Non-pigmented ciliary epithelial cell (primary cell): ENCODE measurements around the gene CCER1.

ENCODE experiments used
- DNase-seq: peaks from one replicate; pipeline ENCODE4 v3.0.0-alpha.2; 2010; ENCODE audit warnings: low read depth

Gene CCER1

DNA sequence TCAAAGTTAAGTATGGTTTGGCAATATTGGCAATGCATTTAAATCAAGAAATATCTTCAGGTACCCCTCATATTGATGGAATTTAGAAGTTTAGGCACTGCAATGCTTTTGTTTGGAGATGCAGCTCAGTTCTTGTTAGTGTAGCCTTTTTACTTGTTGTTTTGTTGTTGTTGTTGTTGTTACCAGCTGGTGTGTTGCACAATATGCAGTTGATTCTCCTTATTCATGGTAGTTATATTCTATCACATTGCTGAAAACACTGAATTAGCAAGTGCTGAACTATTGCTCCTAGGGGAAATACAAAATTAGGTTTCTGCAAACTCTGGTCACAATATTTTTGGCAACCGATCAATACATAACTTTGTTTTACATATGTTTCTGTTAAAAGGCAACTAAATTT lies 34.8 kb downstream of the CCER1 start:
- no peak for DNase-seq

GRCh38 chr12:90917431-90917830 lies 37.5 kb downstream of the CCER1 start:
- DNase-seq = no peak

DNA sequence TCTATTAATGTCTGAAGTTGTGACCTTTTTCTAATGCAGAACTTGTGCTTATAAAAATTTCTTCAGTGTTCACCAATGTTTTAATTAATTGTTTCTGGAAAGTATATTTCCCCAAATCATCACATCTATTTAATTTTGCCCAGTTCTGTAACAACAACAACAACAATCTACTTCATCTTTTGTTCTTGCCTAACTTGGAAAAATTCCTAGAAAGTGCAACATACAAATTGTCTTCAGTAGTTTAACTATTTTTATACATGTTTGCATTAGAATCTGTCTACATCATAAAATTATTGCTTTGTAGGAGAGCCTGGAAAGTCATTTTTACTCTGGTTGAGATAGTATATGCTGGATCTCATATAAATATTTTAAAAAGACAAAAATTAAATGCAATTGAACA lies 38.5 kb downstream of the CCER1 start:
- no peak for DNase-seq

GRCh38 chr12:90915353-90915752 lies 39.6 kb downstream of the CCER1 start:
- DNase-seq = no peak

- DNase-seq = no peak
Measured at GRCh38 chr12:90910958-90911357, 44.0 kb downstream of the CCER1 start.

GRCh38 chr12:90909069-90909770 lies 45.8 kb downstream of the CCER1 start:
- DNase-seq = no peak

DNA sequence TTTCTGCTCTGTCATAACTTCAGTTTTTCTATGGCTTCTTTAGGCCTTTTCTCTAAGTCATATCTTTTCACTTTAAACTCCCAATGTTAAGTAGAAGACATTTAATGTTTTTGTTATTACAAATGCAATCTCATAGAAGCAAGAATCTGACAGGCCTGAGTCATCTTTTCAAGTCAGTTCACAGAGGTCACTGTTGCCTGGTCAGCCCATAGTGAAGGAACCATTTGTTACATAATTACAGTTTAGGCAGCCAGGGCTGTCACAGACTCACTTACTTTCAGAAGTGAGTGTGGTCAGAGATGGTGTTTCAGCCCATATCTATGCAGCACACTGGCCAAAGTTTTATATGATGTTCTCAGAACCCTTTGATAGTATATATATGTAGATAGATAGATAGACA lies 46.5 kb downstream of the CCER1 start:
- DNase-seq = no peak

DNA sequence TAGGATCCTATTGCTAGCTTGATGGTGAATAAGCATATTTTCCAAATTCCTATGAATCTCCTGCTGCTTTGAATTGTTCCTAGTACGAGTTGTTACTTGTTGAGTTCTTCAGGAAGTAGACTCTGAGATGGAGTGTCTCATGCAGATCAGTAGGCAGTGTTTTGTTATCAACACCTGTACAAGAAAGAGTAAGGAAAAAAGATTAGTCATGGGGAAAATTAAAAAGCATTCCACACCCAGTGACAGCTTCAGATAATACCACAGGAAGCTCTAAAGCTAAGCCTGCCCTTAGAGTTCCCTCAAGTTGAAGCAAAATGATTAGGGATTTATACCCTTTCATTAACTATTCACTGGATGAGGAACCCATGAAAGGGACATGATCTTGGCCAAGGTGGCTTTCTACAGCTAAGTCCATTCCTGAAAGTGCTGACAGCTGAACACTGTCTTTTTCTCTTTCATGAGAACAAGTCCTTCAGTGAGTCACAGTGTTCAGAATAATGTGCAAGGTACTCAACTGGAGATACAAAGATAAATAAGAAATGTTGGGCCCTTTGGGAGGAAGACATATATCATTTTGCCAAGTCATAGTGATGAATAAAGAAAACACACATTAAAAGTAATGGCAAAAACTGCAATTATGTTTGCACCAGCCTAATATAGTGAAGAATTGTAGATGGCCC lies 49.1 kb downstream of the CCER1 start:
- DNase-seq = no peak

DNA sequence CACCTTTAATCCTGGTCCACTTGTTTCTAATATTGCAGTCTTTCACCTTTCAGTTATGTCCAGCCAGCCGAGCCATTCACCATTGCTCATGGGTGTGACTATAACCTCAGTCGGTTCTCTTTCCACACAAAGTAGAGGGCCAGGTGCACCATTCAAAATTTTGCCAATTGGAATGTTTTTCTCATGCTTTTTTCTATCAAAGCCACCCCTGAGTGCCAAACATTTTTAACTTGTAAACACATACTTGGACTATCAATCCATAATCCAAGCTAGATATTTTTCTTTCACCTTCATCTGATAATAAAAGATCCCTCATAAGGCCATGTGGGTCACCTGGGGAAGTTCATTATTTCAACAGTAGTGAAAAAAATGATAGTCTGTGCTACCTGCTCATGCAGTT lies 52.4 kb downstream of the CCER1 start:
- DNase-seq = no peak
